ENCODE results near the gene FNBP1.

FNBP1 gene

GRCh38 chr9:129863059-129863690 is 179.8 kb downstream of the FNBP1 start:
- peak; percentile 32 to 35 for DNase-seq (ENCODE audit: low read depth in 2 of 2, low spot score in 1 of 2)

GRCh38 chr9:129861447-129861827 is 181.6 kb downstream of the FNBP1 start:
- no peak for DNase-seq (ENCODE audit: low read depth in 2 of 2, low spot score in 1 of 2)

GRCh38 chr9:129860653-129861446 is 182.1 kb downstream of the FNBP1 start:
- DNase-seq (ENCODE audit: low read depth in 2 of 2, low spot score in 1 of 2), result no peak

GRCh38 chr9:129858167-129858962 is 184.6 kb downstream of the FNBP1 start:
- DNase-seq (ENCODE audit: low read depth in 2 of 2, low spot score in 1 of 2), result no peak

- DNase-seq (ENCODE audit: low read depth in 2 of 2, low spot score in 1 of 2), result no peak
These were observed 185.8 kb downstream of the FNBP1 start for GRCh38 chr9:129857207-129857606.

GRCh38 chr9:129854588-129855110 is 188.3 kb downstream of the FNBP1 start:
- DNase-seq (ENCODE audit: low read depth in 2 of 2, low spot score in 1 of 2), result no peak

- DNase-seq (ENCODE audit: low read depth in 2 of 2, low spot score in 1 of 2), result no peak
These were observed 189.4 kb downstream of the FNBP1 start for GRCh38 chr9:129853614-129854013.

GRCh38 chr9:129852579-129852978 is 190.4 kb downstream of the FNBP1 start:
- no peak for DNase-seq (ENCODE audit: low read depth in 2 of 2, low spot score in 1 of 2)

- no peak for DNase-seq (ENCODE audit: low read depth in 2 of 2, low spot score in 1 of 2)
These were observed 191.2 kb downstream of the FNBP1 start for GRCh38 chr9:129851821-129852220.

GRCh38 chr9:129850821-129851550 is 192.0 kb downstream of the FNBP1 start:
- no peak for DNase-seq (ENCODE audit: low read depth in 2 of 2, low spot score in 1 of 2)

- DNase-seq (ENCODE audit: low read depth in 2 of 2, low spot score in 1 of 2), result no peak
These were observed 193.1 kb downstream of the FNBP1 start for GRCh38 chr9:129849901-129850300.

- no peak for DNase-seq (ENCODE audit: low read depth in 2 of 2, low spot score in 1 of 2)
These were observed 194.1 kb downstream of the FNBP1 start for GRCh38 chr9:129848712-129849441.

GRCh38 chr9:129845373-129845772 is 197.6 kb downstream of the FNBP1 start:
- DNase-seq (ENCODE audit: low read depth in 2 of 2, low spot score in 1 of 2), result no peak

- DNase-seq (ENCODE audit: low read depth in 2 of 2, low spot score in 1 of 2), result no peak
These were observed 201.9 kb downstream of the FNBP1 start for GRCh38 chr9:129841071-129841470.

GRCh38 chr9:129840034-129840433 is 203.0 kb downstream of the FNBP1 start:
- no peak for DNase-seq (ENCODE audit: low read depth in 2 of 2, low spot score in 1 of 2)

- no peak for DNase-seq (ENCODE audit: low read depth in 2 of 2, low spot score in 1 of 2)
These were observed 203.5 kb downstream of the FNBP1 start for GRCh38 chr9:129839324-129840023.

GRCh38 chr9:129838707-129839259 is 204.2 kb downstream of the FNBP1 start:
- no peak for DNase-seq (ENCODE audit: low read depth in 2 of 2, low spot score in 1 of 2)

All from stimulated activated CD8-positive, alpha-beta memory T cell treated with anti-CD3 and anti-CD28 coated beads, Interleukin-4, amount 100 ng/mL, for 4 hours (primary cell).